CD4-positive, alpha-beta T cell treated with Interferon alpha-2 for 1 hour (primary cell): Measurements from ENCODE around the gene IRF2BP2.
"Not testable (repeated sequence)": the region's sequence is repeated elsewhere in the genome, so short reads cannot be mapped to it uniquely, and the experiment has no call there.

Experiments
- DNase-seq, 2 donors: peaks; one replicate each; pipeline ENCODE4 v3.0.0-alpha.2; 2020 to 2022

IRF2BP2 gene

GRCh38 chr1:234600418-234601281 lies 9.3 kb downstream of the IRF2BP2 start:
- DNase-seq = peak in 1 of 2 donors; percentile 69

DNA sequence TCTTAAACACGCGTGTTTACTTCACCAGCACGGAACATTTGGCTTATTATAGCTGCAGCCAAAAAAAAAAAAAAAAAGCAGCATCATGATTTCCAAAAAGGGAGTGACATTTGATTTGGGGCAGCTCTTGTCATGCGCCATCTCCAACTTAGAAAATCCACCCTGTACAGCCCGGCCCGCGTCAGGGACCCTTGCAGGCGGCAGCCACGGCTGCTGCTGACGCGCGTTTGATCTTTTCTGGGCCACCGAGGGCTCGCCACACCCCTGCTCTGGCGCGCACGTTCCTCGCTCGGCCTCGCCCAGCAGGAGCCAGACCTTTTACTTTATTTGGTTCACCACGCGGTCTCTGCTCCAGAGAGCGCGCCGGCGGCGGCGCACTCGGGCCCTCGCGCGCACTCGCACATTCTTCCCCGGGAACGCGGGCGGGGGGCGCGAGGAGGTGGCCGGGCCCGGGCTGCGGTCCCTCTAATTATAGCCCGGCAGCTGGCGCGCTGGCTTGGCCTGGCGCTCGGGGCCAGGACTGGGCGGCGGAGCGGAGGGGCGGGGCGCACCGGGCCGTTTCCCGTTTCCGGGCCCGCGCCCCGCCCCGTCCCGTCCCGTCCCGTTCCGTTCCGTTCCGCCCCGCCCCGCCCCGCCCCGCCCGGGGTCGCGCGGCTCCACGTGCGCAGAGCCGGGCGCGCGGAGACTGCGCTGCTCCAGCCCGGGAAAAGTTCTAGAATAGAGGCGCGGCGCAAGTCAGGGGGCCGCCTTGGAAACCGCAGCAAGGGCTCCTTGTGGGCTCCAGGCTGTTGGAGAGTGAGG lies 10.2 kb downstream of the IRF2BP2 start:
- peak; percentile 76 to 78 for DNase-seq

DNA sequence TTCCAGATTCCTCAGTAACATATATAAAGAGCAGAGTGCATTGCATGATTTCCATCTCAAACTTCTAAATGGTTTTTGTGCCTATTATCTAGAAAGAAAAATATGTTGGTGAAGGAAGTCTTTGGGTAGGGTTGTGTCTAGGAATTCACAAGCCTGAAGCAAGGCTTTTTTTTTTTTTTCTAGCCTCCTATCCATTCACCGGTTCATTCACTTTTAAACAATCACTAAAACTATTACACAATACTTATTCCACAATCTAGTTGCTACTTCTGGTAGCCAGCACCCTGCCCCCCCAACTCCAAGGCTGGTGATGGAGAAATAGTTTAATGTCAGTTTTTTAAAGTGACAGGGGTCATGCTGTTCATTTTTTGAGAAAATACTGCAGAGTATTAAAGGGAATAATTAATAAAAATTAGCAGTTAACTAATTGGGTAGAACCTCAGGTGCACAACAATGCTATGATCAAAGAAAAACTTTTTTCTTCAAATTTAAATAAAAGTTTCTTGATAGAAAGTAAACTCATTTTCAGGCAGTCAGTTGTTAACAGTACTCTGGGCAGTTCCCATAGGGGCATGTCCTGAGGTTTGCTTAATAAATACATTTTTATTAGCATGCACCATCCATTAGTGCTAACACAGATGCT lies 10.9 kb downstream of the IRF2BP2 start:
- DNase-seq = no peak

GRCh38 chr1:234597894-234598293 lies 12.1 kb downstream of the IRF2BP2 start:
- peak; percentile 72 to 81 for DNase-seq

DNA sequence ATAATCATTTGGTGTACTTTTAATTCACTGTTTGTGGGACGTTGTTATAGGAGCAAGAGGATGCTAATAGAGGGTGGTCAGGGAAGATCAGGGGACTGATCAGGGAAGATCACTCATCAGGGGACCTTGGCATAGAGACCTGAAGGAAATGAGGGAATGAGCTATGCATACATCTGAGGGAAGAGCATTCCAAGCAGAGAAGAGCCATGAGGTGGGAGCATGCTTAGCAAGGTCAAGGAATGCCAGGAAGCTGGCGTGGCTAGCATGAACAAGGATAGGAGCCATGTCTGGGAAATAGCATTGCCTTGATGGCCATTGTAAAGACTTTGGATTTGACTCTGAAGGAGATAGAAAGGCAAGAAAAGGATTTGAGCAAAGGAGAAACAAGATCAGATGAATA lies 14.1 kb downstream of the IRF2BP2 start:
- DNase-seq = no peak

- DNase-seq = not testable (repeated sequence)
These were observed 15.4 kb downstream of the IRF2BP2 start for GRCh38 chr1:234594575-234594974.

DNA sequence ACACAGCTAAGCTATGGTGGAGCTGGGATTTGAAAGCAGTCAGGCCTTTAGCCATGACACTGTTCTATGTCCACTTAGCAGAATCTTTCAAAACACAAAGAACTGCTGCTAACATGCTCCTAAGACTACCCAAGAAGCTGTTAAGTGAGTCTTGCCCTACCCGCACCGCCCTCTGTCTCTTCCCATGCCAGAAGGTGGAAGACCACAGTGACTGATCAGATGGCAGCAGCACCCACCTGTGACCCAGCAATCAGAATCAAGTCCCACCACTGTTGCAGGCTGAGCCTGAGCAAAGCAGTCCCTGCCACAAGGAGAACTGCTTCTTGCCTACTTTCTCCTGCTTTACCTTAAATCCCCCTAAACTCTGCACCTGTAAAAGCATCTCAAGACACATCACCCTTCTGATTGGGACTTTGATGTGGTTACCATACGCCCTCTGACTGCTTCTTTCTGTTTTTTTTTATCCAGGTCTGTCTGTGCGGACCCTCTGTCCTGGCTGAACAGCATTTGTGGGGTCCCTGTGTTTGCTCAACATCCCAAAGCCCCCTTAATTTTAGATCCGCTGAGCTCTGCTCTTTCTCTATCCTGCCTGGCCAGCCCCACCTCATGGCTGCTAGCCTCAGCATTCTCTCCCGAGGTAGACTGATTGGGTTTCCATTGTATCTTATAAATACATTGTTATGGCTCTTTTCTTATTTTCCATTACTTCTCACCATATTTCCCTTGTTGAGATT lies 16.0 kb downstream of the IRF2BP2 start:
- DNase-seq = no peak

DNA sequence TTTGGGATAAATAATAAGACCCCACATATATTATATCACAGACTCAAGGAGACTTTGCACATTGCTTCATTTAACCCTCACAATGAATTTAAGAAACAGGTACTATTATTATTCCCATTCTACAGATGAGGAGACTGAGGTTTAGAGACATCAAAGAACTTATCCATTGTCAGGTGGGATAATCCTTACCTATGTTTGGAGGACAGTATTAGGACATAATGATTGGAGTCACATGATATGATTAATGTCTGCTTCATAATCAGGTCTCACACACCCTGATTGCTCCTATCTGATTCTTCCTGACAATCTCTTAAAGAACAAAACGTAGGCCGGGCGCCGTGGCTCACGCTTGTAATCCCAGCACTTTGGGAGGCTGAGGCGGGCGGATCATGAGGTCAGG lies 16.9 kb downstream of the IRF2BP2 start:
- DNase-seq = no peak

GRCh38 chr1:234592240-234592639 lies 17.7 kb downstream of the IRF2BP2 start:
- DNase-seq = no peak

GRCh38 chr1:234591131-234591530 lies 18.8 kb downstream of the IRF2BP2 start:
- DNase-seq = no peak

DNA sequence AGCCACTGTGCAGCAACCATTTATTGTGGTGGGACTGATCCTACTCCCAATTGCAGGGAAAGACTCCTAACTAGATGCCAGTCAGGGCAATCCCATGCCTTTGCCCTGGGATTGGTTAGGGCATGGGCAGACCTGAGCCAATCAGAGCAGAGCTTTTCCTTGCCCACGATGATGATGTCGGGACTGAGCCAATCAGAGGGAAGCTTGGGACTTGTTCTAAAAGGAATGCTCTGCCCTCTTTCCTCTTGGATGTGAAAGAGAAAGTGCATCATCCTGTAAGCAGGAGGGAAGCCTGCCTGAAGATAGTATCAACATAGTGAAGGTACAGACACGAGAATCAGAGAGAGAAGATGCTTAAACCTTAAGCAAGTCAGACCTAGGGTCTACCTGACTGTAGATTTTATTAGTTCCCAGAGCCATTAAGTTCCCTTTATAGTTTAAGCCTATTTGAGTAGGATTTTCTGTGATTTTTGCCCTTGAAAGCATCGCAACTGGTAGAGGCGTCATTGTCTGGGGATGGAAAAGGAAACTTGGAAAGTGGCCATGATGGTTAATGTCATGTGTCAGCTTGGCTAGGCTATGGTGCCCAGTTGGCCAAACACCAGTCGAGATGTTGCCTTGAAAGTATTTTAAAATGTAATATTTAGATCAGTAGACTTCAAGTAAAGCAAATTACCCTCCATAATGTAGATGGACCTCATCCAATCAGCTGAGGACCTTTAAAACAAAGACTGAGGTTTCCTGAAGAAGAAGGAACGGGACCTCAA lies 19.9 kb downstream of the IRF2BP2 start:
- DNase-seq = no peak

GRCh38 chr1:234589064-234589800 lies 20.7 kb downstream of the IRF2BP2 start:
- DNase-seq = no peak

DNA sequence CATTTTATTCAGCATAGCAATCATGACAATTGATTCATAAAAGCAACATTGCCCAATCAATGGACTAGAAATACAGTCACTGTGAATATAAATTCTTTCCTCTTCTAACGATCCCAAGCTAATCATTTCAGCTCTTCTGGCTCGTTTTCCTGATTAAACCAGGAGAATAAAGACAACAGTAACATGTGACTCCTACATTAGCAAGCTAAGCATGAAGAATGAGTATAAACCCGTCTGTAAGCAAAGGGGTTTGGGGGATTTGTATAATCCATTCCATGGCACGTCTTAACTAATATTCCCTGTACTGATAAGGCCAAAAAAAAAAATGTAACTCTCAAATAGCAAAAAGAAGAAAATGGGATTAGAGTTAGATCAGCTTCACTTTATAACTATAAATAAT lies 21.6 kb downstream of the IRF2BP2 start:
- no peak for DNase-seq

DNA sequence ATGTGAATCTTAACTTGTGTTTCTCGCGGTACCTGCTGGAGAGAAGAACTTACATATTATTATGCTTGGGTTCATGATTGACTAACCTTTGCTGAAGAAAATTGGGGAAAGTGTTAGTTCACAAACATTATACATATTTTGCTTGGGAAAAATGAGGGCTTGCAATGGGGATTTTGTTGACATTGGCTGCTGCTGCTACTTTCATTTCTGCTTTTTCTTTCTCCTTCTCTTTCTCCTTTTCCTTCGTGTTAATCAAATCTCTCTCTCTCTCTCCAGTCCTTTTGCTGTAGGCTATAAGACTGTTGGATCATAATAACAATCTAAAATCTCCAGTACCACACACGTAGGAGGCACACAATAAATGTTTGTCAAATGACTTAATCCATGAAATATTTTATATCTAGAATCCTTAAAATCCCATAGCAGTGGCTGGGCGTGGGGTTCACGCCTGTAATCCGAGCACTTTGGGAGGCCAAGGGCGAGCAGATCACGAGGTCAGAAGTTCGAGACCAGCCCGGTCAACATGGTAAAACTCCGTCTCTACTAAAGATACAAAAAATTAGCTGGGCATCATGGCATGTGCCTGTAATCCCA lies 23.0 kb downstream of the IRF2BP2 start:
- DNase-seq = no peak

- DNase-seq = no peak
These were observed 23.7 kb downstream of the IRF2BP2 start for GRCh38 chr1:234586304-234586703.

DNA sequence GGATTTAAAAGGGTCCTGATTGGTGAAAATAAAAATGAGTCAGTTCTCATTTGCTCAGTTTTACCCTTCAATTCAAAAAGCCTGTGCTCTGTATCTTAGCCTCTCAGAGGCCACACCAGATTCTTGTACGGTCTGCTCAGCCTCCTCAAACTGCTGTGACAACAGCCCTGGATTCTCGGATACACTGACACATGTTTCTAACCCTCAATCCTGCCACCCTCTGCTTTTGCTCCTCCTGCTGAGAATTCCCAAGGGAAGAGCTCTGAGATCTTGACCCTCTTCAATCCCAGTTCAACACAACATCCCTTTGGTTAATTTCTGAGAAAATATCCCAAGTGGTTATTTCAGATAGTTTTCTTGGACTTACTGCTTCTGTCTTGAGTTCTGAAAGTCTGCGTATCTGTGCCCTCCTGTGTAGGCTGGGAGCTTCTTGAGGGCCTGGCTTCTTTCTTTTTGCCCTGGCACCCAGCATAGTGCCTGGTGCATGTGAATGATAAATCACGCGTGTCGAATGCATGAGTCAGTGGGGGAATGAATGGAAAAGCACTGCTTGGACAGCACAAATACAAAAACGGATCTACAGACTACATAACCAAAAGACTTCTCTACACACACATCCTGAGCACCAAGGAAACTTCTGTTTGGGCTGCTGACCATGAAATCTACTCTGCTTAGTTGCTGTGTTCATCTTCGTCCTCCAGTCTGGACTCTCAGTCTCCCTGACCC lies 24.5 kb downstream of the IRF2BP2 start:
- no peak for DNase-seq

DNA sequence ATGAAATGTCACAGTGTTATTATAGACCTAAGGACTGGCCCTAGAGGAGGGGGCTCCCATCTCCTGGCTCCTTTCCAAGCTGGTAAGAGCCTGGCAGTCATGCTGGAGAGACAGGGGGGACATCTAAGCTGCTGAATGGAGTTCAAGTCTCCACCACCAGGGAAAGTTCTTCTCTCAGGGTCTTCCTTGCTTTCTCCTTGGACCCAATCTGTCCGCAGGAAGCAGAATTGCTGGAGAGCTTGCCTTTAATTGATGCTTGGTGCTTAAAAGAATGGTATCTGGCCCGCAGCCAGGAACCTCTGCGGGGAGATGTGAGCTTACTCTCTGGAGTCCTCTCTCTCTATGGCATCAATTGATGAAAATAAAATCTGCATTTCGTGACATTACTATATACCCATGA lies 25.1 kb downstream of the IRF2BP2 start:
- no peak for DNase-seq

GRCh38 chr1:234584420-234584805 lies 25.6 kb downstream of the IRF2BP2 start:
- no peak for DNase-seq

- DNase-seq = no peak
These were observed 26.1 kb downstream of the IRF2BP2 start for GRCh38 chr1:234583755-234584419.
